SKM-1 treated with dmso at 0.1 percent for 144 hours (cell line): ENCODE measurements around the gene FHOD1.

ENCODE experiments used
- DNase-seq: peaks from one replicate; lab custom pipeline; 2025; ENCODE audit not compliant: unreplicated experiment; lab: John Stamatoyannopoulos, UW

The FHOD1 gene

GRCh38 chr16:67236563-67237395 is 10.5 kb downstream of the FHOD1 start:
- DNase-seq = peak; percentile 44

- DNase-seq = no peak
Measured at GRCh38 chr16:67235816-67236562, 11.3 kb downstream of the FHOD1 start.

- no peak for DNase-seq
Measured at GRCh38 chr16:67234180-67234597, 13.1 kb downstream of the FHOD1 start.

- DNase-seq = no peak
Measured at GRCh38 chr16:67233596-67233995, 13.7 kb downstream of the FHOD1 start.

- no peak for DNase-seq
Measured at GRCh38 chr16:67230809-67231660, 16.2 kb downstream of the FHOD1 start.

GRCh38 chr16:67229906-67230808 is 17.1 kb downstream of the FHOD1 start:
- no peak for DNase-seq

GRCh38 chr16:67228905-67229304 is 18.4 kb downstream of the FHOD1 start:
- DNase-seq = no peak

GRCh38 chr16:67228034-67228785 is 19.1 kb downstream of the FHOD1 start:
- DNase-seq = no peak

GRCh38 chr16:67227567-67227921 is 19.7 kb downstream of the FHOD1 start:
- DNase-seq = no peak

- peak; percentile 91 for DNase-seq
Measured at GRCh38 chr16:67226804-67227566, 20.3 kb downstream of the FHOD1 start, which contains the start of gene TMEM208. Gene TMEM208 (plus strand): TSS chr16:67227130. CDS start chr16:67227219, 89 bp downstream.

GRCh38 chr16:67226295-67226803 is 20.9 kb downstream of the FHOD1 start:
- DNase-seq = no peak

GRCh38 chr16:67223992-67224391 is 23.3 kb downstream of the FHOD1 start:
- no peak for DNase-seq

GRCh38 chr16:67216612-67217490 is 30.4 kb downstream of the FHOD1 start:
- peak; percentile 71 for DNase-seq

- DNase-seq = no peak
Measured at GRCh38 chr16:67215706-67216105, 31.6 kb downstream of the FHOD1 start.

- DNase-seq = no peak
Measured at GRCh38 chr16:67213197-67214019, 33.9 kb downstream of the FHOD1 start.

GRCh38 chr16:67212766-67213165 is 34.5 kb downstream of the FHOD1 start:
- DNase-seq = no peak

GRCh38 chr16:67211674-67212073 is 35.6 kb downstream of the FHOD1 start:
- no peak for DNase-seq
